ENCODE data around the gene EDEM1. TPM values are rescaled to one million over a fixed set of nuclear protein-coding genes. Genes with fewer than 3 reads are reported as not detected.
A peak's percentile ranks its signal among the peaks of the same experiment; 100 is the strongest.

The EDEM1 gene
- total and polyA plus RNA-seq, 2 donors = 31.7 to 59.1 TPM

GRCh38 chr3:5218815-5219214, 31.3 kb downstream of the EDEM1 start:
- Histone ChIP-seq H3K27ac (ENCODE audit: low read depth in 1 of 2, low read length in 1 of 2) (peak overlapping the region in 1 of 2 donors; percentile 65), H3K4me3 (ENCODE audit: low read length in 2 of 2) (no peak overlapping the region), H3K9me3 (ENCODE audit: control insufficient read depth in 2 of 2, insufficient read depth in 1 of 2, low read length in 1 of 2) (peaks cover 0 to 2% of the 10 kb centered on the region in 2 donors), H3K4me1 (ENCODE audit: control insufficient read depth in 2 of 2, insufficient read depth in 2 of 2, low read length in 2 of 2) (peaks cover 0 to 13% of the 10 kb centered on the region in 2 donors), H3K27me3 (ENCODE audit: control insufficient read depth in 2 of 2, insufficient read depth in 1 of 2, low read length in 1 of 2) (no peaks in the 10 kb centered on the region), H3K36me3 (ENCODE audit: control insufficient read depth in 2 of 2, insufficient read depth in 2 of 2, low read length in 1 of 2) (peaks cover 67 to 81% of the 10 kb centered on the region in 2 donors)
- DNase-seq (ENCODE audit: low read depth in 6 of 9, low spot score in 9 of 9) = no peak
- WGBS = 95% methylated on average over 5 of the region's 5 CpGs

- no peak for DNase-seq (ENCODE audit: low read depth in 6 of 9, low spot score in 9 of 9)
- WGBS = 96% methylated on average over 4 of the region's 4 CpGs
- Histone ChIP-seq H3K4me3 (ENCODE audit: low read length in 2 of 2) (no peak overlapping the region), H3K9me3 (ENCODE audit: control insufficient read depth in 2 of 2, insufficient read depth in 1 of 2, low read length in 1 of 2) (peaks cover 0 to 2% of the 10 kb centered on the region in 2 donors), H3K27ac (ENCODE audit: low read depth in 1 of 2, low read length in 1 of 2) (no peak overlapping the region), H3K4me1 (ENCODE audit: control insufficient read depth in 2 of 2, insufficient read depth in 2 of 2, low read length in 2 of 2) (peaks cover 0 to 13% of the 10 kb centered on the region in 2 donors), H3K36me3 (ENCODE audit: control insufficient read depth in 2 of 2, insufficient read depth in 2 of 2, low read length in 1 of 2) (peaks cover 63 to 77% of the 10 kb centered on the region in 2 donors), H3K27me3 (ENCODE audit: control insufficient read depth in 2 of 2, insufficient read depth in 1 of 2, low read length in 1 of 2) (no peaks in the 10 kb centered on the region)
Observed at GRCh38 chr3:5219216-5219615, 31.7 kb downstream of the EDEM1 start.

- H3K27ac ChIP-seq (ENCODE audit: low read depth in 1 of 2, low read length in 1 of 2) = peak overlapping the region in 1 of 2 donors; percentile 24
- peaks cover 0 to 13% of the 10 kb centered on the region in 2 donors for H3K4me1 ChIP-seq (ENCODE audit: control insufficient read depth in 2 of 2, insufficient read depth in 2 of 2, low read length in 2 of 2)
- H3K36me3 ChIP-seq (ENCODE audit: control insufficient read depth in 2 of 2, insufficient read depth in 2 of 2, low read length in 1 of 2) = peaks cover 53 to 67% of the 10 kb centered on the region in 2 donors
- H3K27me3 ChIP-seq (ENCODE audit: control insufficient read depth in 2 of 2, insufficient read depth in 1 of 2, low read length in 1 of 2) = no peaks in the 10 kb centered on the region
- 70% methylated on average over 5 of the region's 5 CpGs for WGBS
- no peak overlapping the region for H3K4me3 ChIP-seq (ENCODE audit: low read length in 2 of 2)
- H3K9me3 ChIP-seq (ENCODE audit: control insufficient read depth in 2 of 2, insufficient read depth in 1 of 2, low read length in 1 of 2) = peaks cover 0 to 2% of the 10 kb centered on the region in 2 donors
- no peak for DNase-seq (ENCODE audit: low read depth in 6 of 9, low spot score in 9 of 9)
Observed at GRCh38 chr3:5220193-5220592, 32.7 kb downstream of the EDEM1 start.

- H3K9me3 ChIP-seq (ENCODE audit: control insufficient read depth in 2 of 2, insufficient read depth in 1 of 2, low read length in 1 of 2) = peaks cover 0 to 2% of the 10 kb centered on the region in 2 donors
- peaks cover 0 to 13% of the 10 kb centered on the region in 2 donors for H3K4me1 ChIP-seq (ENCODE audit: control insufficient read depth in 2 of 2, insufficient read depth in 2 of 2, low read length in 2 of 2)
- 86% methylated on average over 11 of the region's 11 CpGs for WGBS
- H3K27ac ChIP-seq (ENCODE audit: low read depth in 1 of 2, low read length in 1 of 2) = no peak overlapping the region
- no peak for DNase-seq (ENCODE audit: low read depth in 6 of 9, low spot score in 9 of 9)
- H3K36me3 ChIP-seq (ENCODE audit: control insufficient read depth in 2 of 2, insufficient read depth in 2 of 2, low read length in 1 of 2) = peaks cover 47 to 61% of the 10 kb centered on the region in 2 donors
- H3K27me3 ChIP-seq (ENCODE audit: control insufficient read depth in 2 of 2, insufficient read depth in 1 of 2, low read length in 1 of 2) = no peaks in the 10 kb centered on the region
- no peak overlapping the region for H3K4me3 ChIP-seq (ENCODE audit: low read length in 2 of 2)
Observed at GRCh38 chr3:5220667-5221431, 33.3 kb downstream of the EDEM1 start.

- Histone ChIP-seq H3K4me3 (ENCODE audit: low read length in 2 of 2) (no peak overlapping the region), H3K27ac (ENCODE audit: low read depth in 1 of 2, low read length in 1 of 2) (no peak overlapping the region), H3K9me3 (ENCODE audit: control insufficient read depth in 2 of 2, insufficient read depth in 1 of 2, low read length in 1 of 2) (peaks cover 0 to 2% of the 10 kb centered on the region in 2 donors), H3K4me1 (ENCODE audit: control insufficient read depth in 2 of 2, insufficient read depth in 2 of 2, low read length in 2 of 2) (peaks cover 0 to 13% of the 10 kb centered on the region in 2 donors), H3K27me3 (ENCODE audit: control insufficient read depth in 2 of 2, insufficient read depth in 1 of 2, low read length in 1 of 2) (no peaks in the 10 kb centered on the region), H3K36me3 (ENCODE audit: control insufficient read depth in 2 of 2, insufficient read depth in 2 of 2, low read length in 1 of 2) (peaks cover 41 to 52% of the 10 kb centered on the region in 2 donors)
- WGBS = 65% methylated on average over 6 of the region's 6 CpGs
- DNase-seq (ENCODE audit: low read depth in 6 of 9, low spot score in 9 of 9) = no peak
Observed at GRCh38 chr3:5221701-5222100, 34.2 kb downstream of the EDEM1 start.

- H3K4me1 ChIP-seq (ENCODE audit: control insufficient read depth in 2 of 2, insufficient read depth in 2 of 2, low read length in 2 of 2) = peaks cover 0 to 9% of the 10 kb centered on the region in 2 donors
- no peak for DNase-seq (ENCODE audit: low read depth in 6 of 9, low spot score in 9 of 9)
- 97% methylated on average over 13 of the region's 13 CpGs for WGBS
- no peak overlapping the region for H3K27ac ChIP-seq (ENCODE audit: low read depth in 1 of 2, low read length in 1 of 2)
- H3K9me3 ChIP-seq (ENCODE audit: control insufficient read depth in 2 of 2, insufficient read depth in 1 of 2, low read length in 1 of 2) = peaks cover 0 to 2% of the 10 kb centered on the region in 2 donors
- H3K27me3 ChIP-seq (ENCODE audit: control insufficient read depth in 2 of 2, insufficient read depth in 1 of 2, low read length in 1 of 2) = no peaks in the 10 kb centered on the region
- peaks cover 36 to 46% of the 10 kb centered on the region in 2 donors for H3K36me3 ChIP-seq (ENCODE audit: control insufficient read depth in 2 of 2, insufficient read depth in 2 of 2, low read length in 1 of 2)
- no peak overlapping the region for H3K4me3 ChIP-seq (ENCODE audit: low read length in 2 of 2)
Observed at GRCh38 chr3:5222283-5223005, 34.9 kb downstream of the EDEM1 start.

- DNase-seq (ENCODE audit: low read depth in 6 of 9, low spot score in 9 of 9) = peak in 1 of 9 donors; percentile 48
- peaks cover 5 to 12% of the 10 kb centered on the region in 2 donors for H3K36me3 ChIP-seq (ENCODE audit: control insufficient read depth in 2 of 2, insufficient read depth in 2 of 2, low read length in 1 of 2)
- no peaks in the 10 kb centered on the region for H3K9me3 ChIP-seq (ENCODE audit: control insufficient read depth in 2 of 2, insufficient read depth in 1 of 2, low read length in 1 of 2)
- 63% methylated on average over 6 of the region's 6 CpGs for WGBS
- H3K4me1 ChIP-seq (ENCODE audit: control insufficient read depth in 2 of 2, insufficient read depth in 2 of 2, low read length in 2 of 2) = no peaks in the 10 kb centered on the region
- no peaks in the 10 kb centered on the region for H3K27me3 ChIP-seq (ENCODE audit: control insufficient read depth in 2 of 2, insufficient read depth in 1 of 2, low read length in 1 of 2)
- no peak overlapping the region for H3K27ac ChIP-seq (ENCODE audit: low read depth in 1 of 2, low read length in 1 of 2)
- no peak overlapping the region for H3K4me3 ChIP-seq (ENCODE audit: low read length in 2 of 2)
Observed at GRCh38 chr3:5226783-5227182, 39.3 kb downstream of the EDEM1 start.

- WGBS = 93% methylated on average over 6 of the region's 6 CpGs
- H3K27me3 ChIP-seq (ENCODE audit: control insufficient read depth in 2 of 2, insufficient read depth in 1 of 2, low read length in 1 of 2) = no peaks in the 10 kb centered on the region
- H3K27ac ChIP-seq (ENCODE audit: low read depth in 1 of 2, low read length in 1 of 2) = no peak overlapping the region
- H3K4me1 ChIP-seq (ENCODE audit: control insufficient read depth in 2 of 2, insufficient read depth in 2 of 2, low read length in 2 of 2) = no peaks in the 10 kb centered on the region
- peaks cover 2% of the 10 kb centered on the region in 2 donors for H3K36me3 ChIP-seq (ENCODE audit: control insufficient read depth in 2 of 2, insufficient read depth in 2 of 2, low read length in 1 of 2)
- no peak for DNase-seq (ENCODE audit: low read depth in 6 of 9, low spot score in 9 of 9)
- no peaks in the 10 kb centered on the region for H3K9me3 ChIP-seq (ENCODE audit: control insufficient read depth in 2 of 2, insufficient read depth in 1 of 2, low read length in 1 of 2)
- no peak overlapping the region for H3K4me3 ChIP-seq (ENCODE audit: low read length in 2 of 2)
Observed at GRCh38 chr3:5227812-5228211, 40.3 kb downstream of the EDEM1 start.

GRCh38 chr3:5229414-5229813, 41.9 kb downstream of the EDEM1 start:
- Histone ChIP-seq H3K4me3 (ENCODE audit: low read length in 2 of 2) (no peak overlapping the region), H3K4me1 (ENCODE audit: control insufficient read depth in 2 of 2, insufficient read depth in 2 of 2, low read length in 2 of 2) (no peaks in the 10 kb centered on the region), H3K9me3 (ENCODE audit: control insufficient read depth in 2 of 2, insufficient read depth in 1 of 2, low read length in 1 of 2) (no peaks in the 10 kb centered on the region), H3K27me3 (ENCODE audit: control insufficient read depth in 2 of 2, insufficient read depth in 1 of 2, low read length in 1 of 2) (no peaks in the 10 kb centered on the region), H3K36me3 (ENCODE audit: control insufficient read depth in 2 of 2, insufficient read depth in 2 of 2, low read length in 1 of 2) (no peaks in the 10 kb centered on the region), H3K27ac (ENCODE audit: low read depth in 1 of 2, low read length in 1 of 2) (no peak overlapping the region)
- 62% methylated on average over 2 of the region's 2 CpGs for WGBS
- DNase-seq (ENCODE audit: low read depth in 6 of 9, low spot score in 9 of 9) = no peak
